ENCODE data around the gene NDUFC2.

DNA sequence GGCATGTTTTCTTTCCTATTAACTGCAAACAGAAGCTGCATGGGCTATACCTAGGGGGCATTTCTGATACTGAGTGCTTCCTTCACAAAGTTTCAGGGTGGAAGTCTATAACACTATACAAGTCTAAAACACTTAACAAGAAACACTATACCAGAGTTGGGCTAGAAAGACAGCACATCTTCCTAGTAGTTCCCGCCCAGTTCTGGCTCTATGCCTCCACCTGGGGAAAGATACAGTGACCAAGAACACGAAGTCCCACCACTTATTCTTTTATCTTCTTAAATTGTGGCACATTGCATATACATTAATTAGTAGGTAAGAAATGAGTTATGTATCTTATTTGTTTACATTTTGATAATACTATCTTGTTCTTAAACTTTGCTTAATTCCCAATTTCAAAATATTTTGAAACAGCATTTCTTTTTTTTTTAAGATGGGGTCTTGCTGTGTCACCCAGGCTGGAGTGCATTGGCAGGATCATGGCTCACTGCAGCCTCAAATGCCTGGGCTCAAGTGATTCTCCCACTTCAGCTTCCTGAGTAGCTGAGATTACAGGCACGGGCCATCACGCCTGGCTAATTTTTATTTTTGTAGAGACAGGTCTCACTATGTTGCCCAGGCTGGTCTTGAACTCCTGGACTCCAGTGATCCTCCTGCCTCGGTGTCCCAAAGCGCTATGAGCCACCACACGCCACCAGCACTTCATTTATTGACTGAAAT lies 18.2 kb upstream of the NDUFC2 start:
- TF ChIP-seq, protein P1, sequence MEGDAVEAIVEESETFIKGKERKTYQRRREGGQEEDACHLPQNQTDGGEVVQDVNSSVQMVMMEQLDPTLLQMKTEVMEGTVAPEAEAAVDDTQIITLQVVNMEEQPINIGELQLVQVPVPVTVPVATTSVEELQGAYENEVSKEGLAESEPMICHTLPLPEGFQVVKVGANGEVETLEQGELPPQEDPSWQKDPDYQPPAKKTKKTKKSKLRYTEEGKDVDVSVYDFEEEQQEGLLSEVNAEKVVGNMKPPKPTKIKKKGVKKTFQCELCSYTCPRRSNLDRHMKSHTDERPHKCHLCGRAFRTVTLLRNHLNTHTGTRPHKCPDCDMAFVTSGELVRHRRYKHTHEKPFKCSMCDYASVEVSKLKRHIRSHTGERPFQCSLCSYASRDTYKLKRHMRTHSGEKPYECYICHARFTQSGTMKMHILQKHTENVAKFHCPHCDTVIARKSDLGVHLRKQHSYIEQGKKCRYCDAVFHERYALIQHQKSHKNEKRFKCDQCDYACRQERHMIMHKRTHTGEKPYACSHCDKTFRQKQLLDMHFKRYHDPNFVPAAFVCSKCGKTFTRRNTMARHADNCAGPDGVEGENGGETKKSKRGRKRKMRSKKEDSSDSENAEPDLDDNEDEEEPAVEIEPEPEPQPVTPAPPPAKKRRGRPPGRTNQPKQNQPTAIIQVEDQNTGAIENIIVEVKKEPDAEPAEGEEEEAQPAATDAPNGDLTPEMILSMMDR (IDR thresholded peaks at IDR 0.05), result no peak
- no peak for TF ChIP-seq ZFX (IDR thresholded peaks at IDR 0.05; ENCODE audit: borderline replicate concordance)
